ENCODE data around the gene NRARP. TPM values are rescaled to one million over a fixed set of nuclear protein-coding genes. Genes with fewer than 3 reads are reported as not detected.
"Not testable (repeated sequence)": the region's sequence is repeated elsewhere in the genome, so short reads cannot be mapped to it uniquely, and the experiment has no call there.

NRARP gene
- total RNA-seq, 2 donors from 2014 or later: 5.6 to 9.0 TPM

DNA sequence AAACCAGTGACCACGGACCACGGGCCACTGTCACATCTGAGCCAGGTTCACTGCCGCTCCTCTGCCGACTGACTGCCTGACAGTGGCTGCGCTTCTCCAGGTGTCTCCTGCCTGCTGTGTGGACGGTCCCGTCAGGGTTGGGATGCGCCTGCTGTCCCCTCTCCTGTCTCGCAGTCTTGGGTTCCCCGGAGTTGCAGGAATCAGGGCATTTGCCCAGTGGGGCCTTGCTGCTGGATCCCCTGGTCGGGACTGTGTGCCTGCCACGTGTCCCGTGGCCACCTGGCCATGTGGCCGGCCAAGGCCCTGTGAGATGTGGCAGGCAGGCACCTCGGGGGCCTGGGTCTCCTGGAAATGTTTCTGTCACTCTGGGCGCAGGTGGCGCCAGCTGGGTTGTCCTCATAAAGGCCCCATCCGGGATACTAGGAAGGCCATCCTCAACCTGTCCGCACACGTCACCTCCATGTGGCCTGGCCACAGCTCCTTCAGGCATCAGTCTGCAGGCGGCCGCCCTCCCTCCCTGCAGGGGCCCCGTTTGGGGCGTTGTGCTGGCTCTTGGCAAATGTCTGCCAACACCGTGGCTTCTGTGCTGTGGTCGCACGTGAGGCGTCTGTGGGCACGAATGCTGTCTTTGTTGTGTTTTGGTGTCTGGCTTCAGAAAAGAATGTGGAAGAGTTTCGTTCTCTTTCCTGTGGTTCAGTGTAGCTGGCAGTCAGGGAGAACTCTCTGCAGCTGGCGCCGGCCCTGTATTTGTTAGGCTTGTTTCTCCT is 31.0 kb downstream of the NRARP start:
- DNase-seq (ENCODE audit: low spot score): no peak
- intact Hi-C loops (cut with DNase I): no loop called here

DNA sequence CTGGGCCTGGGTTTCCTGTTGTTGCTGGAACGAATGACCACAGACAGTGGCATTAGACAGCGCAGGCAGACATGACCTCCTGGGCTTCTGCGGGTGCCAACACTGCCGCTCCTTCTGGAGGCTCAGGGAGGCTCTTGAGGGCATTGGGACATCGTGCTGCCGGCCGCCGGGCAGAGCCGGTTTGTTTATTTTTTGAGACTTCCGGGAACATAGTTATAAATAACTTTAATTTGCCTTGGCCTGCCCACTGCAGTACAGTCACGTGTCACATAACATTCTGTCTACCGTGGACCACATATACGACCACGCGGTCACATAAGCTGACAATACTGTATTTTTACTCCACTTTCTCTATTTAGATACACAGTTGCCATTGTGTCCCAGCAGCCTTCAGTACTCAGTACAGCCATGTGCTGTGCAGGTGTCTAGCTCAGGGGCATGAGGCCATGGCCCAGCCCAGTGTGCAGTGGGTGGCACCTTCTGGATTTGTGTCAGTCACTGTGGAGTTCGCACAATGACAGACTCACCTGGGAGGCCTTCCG is 32.8 kb downstream of the NRARP start:
- intact Hi-C loops (cut with DNase I): no loop called here
- no peak for DNase-seq (ENCODE audit: low spot score)

DNA sequence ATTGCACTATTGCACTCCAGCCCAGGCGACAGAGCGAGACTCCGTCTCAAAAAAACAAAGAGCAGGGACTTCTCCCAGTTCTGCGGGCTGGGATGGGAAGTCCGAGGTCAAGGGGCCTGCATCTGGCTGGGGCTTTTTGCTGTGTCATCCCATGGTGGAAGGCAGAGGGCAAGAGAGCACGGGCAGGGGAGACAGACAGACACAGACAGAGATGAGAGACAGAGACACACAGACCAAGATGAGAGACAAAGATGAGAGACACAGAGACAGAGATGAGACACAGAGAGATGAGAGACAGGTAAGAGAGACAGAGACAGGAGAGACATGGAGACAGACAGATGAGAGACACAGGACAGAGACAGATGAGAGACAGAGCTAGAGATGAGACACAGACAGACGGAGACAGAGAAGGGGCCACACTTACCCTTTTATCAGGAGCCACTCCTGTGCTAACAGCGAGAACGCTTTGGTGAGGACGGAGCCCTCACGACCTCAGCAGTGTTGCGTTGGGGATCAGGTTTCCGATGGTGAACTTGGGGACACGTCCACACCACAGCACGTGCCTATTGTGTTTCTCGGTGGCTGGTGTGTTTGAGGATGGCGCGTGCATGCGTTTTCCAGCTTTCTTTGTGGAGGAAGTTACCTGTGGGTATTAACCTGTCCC is 33.4 kb downstream of the NRARP start:
- intact Hi-C loops (cut with DNase I): no loop called here
- DNase-seq (ENCODE audit: low spot score): no peak

DNA sequence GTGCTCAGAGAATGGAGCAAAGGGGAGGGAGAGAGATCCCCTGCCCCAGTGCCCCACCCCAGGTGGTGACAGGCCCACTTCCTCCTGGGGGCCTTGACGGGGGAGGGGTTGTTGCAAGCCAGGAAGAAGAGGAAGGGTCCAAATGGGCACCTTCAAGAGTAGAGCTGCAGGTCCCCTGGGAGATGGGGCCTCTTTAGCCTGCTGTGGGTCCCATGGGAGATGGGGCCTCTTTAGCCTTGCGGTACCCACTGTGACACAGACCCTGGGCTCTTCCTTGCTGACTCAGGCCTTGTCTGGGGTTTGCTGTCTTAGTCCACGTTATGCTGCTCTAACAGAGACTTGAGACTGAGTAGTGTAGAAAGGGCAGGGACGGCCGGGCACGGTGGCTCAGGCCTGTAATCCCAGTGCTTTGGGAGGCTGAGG is 34.1 kb downstream of the NRARP start:
- intact Hi-C loops (cut with DNase I): no loop called here
- no peak for DNase-seq (ENCODE audit: low spot score)

DNA sequence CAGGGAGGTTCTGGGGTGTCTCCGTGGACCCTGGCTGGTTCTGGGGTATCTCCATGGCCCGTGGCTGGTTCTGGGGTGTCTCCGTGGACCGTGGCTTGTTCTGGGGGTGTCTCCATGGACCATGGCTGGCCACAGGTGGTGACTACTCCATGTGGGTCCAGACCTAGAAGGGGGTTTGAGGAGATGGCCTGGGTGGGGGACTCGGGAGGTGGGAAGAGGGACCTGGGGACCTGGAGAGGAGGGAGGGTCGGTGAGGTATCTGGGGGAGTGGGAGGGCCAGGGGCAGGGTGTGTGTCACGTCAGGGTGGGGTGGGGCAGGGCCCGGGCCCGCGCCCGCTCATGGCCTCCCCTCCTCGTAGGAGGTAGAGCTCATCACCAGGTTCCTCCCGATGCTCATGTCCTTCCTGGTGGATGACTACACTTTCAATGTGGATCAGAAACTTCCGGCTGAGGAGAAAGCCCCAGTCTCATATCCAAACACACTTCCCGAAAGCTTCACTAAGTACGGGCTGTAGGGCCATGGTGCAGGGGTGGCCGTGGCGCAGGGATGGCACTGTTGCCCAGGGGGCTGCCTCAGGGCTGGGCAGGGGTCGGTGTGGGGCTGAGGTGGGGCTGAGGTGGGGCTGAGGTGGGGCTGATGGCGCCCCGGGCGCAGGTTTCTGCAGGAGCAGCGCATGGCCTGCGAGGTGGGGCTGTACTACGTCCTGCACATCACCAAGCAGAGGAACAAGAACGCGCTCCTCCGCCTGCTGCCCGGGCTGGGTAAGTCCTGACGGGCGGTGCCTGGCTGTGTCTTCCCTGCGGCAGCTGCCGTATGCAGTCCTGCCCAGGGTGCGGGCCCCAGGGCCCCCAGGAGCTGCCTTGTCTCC is 35.3 kb downstream of the NRARP start:
- intact Hi-C loops (cut with DNase I): no loop called here
- DNase-seq (ENCODE audit: low spot score): peak; percentile 68

DNA sequence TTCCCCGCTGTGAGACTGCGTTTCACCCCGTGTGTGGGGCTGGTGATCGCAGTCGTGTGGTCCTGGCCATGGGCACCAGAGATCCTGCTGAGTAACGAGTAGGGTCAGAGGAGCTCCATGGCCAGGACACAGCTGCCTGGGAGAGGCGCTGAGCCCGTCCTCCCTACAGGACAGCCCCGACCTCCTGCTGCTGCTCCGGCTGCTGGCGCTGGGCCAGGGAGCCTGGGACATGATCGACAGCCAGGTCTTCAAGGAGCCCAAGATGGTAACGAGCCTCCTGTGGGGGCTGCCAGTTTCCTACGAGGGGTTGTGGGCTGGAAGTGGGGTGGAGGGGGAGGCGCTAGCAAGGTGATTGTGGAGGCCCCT is 35.9 kb downstream of the NRARP start:
- intact Hi-C loops (cut with DNase I): no loop called here
- DNase-seq (ENCODE audit: low spot score): no peak

DNA sequence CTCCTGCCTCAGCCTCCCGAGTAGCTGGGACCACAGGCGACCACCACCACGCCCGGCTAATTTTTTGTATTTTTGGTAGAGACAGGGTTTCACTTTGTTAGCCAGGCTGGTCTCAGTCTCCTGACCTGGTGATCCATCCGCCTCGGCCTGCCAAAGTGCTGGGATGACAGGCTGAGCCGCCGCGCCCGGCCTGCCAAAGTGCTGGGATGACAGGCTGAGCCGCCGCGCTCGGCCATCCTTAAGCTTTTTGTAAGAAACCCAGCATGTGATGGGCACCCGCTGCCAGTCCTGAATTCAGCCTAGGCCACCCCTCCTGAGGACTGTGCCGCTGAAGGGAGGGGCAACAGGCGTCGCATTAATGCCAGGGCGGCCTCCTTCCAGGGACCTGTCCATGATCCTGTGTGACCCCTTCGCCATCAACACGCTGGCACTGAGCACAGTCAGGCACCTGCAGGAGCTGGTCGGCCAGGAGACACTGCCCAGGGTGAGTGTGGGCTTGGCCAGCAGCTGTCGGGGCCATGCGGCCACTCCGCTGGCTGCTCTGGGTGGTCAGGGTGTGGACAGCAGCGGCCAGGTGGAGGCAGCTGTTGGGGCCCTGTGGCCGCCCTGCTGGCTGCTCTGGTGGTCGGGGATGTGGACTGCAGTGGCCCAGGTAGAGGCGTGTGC is 36.4 kb downstream of the NRARP start:
- peak; percentile 74 for DNase-seq (ENCODE audit: low spot score)
- intact Hi-C loops (cut with DNase I): no loop called here

DNA sequence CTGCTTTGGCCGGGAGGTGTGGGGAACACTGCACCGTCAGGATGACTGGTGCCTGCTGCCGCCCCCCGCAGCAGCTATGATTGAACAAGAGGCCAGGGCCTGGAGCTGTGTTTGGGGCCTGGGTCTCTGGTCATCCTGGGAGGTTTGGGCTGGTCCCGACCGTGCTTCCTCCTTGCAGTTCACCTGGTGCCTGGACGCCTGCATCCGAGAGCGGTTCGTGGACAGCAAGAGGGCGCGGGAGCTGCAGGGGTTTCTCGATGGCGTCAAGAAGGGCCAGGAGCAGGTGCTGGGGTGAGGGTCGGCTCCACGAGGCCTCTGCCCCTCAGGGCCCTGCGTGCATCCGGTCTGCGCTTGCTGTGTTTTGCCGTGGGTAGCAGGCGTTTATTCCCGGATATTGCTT is 38.0 kb downstream of the NRARP start:
- DNase-seq (ENCODE audit: low spot score): no peak
- intact Hi-C loops (cut with DNase I): no loop called here

DNA sequence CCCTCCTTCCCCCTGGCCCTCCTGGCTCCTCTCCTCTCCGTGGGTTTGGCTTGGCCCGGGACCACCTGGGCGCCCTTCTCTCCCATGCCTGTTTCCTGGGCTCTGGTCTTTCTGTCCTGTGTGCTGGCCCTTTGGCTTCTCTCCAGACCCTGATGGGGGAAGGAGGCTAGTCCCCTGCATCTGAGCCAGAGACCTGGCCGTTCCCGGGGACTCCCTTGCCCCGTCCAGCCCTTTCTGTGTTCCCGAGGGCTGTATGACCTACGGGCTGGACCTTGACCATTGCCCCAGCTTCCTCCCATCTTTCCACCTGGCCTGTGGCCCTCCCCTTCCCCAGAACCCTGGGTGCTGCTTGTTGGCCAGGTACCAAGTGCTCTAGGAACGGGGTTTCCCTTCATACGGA is 38.6 kb downstream of the NRARP start:
- intact Hi-C loops (cut with DNase I): no loop called here
- DNase-seq (ENCODE audit: low spot score): no peak

DNA sequence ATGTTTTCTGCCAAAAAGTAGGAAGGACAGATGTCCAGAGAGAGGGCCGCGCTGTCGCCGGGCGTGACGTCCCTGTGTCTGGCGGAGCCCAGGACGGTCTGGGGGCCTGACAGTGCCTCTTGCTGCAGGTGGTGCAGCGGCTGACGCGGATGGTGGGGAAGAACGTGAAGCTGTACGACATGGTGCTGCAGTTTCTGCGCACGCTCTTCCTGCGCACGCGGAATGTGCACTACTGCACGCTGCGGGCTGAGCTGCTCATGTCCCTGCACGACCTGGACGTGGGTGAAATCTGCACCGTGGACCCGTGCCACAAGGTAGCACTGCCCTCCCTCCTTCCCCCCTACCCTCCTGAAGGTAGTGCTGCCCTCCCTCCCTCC is 39.2 kb downstream of the NRARP start:
- intact Hi-C loops (cut with DNase I): no loop called here
- DNase-seq (ENCODE audit: low spot score): no peak

DNA sequence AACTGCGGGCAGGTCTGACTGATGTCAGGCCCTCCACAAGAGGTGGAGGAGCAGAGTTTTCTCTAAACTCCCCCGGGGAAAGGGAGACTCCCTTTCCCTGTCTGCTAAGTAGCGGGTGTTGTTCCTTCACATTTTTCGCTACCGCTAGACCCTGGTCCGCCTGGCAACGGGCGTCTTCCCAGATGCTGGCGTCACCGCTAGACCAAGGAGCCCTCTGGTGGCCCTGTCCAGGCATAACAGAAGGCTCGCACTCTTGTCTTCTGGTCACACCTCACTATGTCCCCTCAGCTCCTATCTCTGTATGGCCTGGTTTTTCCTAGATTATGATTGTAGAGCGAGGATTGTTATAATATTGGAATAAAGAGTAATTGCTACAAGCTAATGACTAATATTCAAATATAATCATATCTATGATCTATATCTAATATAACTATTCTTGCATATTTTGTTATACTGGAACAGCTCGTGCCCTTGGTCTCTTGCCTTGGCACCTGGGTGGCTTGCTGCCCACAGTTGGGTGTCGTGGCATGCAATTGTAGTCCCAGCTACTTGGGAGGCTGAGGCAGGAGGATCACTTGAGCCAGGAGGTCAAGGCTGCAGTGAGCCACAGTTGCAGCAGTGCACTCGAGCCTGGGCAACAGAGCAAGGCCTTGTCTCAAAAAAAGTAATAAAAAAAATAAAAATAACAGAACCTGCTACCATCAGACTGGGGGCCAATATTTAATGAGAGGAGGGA is 39.7 kb downstream of the NRARP start:
- intact Hi-C loops (cut with DNase I); DNase-seq (ENCODE audit: low spot score): not testable (repeated sequence)

DNA sequence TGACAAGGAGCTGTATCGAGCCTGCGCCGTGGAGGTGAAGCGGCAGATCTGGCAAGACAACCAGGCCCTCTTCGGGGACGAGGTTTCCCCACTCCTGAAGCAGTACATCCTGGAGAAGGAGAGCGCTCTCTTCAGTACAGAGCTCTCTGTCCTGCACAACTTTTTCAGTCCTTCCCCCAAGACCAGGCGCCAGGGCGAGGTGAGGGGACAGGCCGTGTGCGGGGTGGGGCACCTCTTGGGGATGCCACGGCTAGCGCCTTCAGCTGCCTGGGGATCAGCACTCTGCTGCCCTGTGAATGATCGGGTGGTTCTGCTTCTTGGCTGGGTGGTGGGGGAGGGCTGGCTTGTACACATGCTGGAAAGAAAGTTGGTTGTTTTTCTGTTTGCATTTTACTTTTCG is 45.2 kb downstream of the NRARP start:
- intact Hi-C loops (cut with DNase I): loop anchor here in 1 of 2 donors (1.0 kb wide), 1 partner anchor 28 kb away; no protein-coding TSS in a partner anchor
- no peak for DNase-seq (ENCODE audit: low spot score)

DNA sequence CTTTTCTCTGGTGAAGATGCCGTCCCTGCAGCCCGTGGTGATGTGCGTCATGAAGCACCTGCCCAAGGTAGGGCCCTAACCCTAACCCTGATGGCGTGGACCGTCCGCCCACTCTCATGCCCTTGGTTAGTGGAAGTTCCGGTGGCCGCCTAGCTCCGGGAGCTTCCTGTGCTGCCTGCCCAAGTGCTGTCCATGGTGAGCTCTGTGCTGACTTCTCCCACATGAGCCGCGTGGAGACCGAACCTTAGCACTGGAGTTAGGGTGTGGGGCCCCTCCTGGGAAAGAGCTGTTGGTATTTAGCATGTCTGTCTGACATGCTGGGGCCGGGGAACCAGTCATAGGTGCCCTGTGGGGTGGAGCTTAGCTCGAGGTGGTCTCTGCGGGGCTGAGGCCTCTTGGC is 45.7 kb downstream of the NRARP start:
- intact Hi-C loops (cut with DNase I): no loop called here
- no peak for DNase-seq (ENCODE audit: low spot score)

DNA sequence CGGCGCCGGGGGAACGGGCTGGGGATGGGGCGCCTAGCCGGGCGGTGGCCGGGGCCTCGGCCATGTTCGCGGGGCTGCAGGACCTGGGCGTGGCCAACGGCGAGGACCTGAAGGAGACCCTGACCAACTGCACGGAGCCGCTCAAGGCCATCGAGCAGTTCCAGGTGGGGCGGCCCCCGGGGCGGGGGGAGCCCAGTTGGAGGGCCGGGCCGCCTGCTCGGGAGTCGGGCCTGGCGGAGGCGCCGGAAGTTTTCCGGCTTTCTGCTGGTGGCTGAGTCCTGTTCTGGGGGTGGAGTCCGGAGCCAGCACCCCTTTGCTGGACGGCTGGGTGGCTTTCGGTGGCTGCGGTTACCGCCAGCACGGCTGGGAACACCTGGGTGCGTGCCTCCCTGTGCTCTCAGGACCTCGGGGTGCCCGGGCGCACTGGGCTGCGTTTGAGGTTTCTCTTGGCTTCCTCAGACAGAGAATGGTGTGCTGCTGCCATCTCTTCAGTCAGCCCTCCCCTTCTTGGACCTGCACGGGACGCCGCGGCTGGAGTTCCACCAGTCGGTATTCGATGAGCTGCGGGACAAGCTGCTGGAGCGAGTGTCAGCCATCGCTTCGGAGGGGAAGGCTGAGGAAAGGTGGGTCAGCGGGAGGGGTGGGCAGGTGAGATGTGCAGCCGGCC is 46.5 kb downstream of the NRARP start:
- no peak for DNase-seq (ENCODE audit: low spot score)
- intact Hi-C loops (cut with DNase I): no loop called here

DNA sequence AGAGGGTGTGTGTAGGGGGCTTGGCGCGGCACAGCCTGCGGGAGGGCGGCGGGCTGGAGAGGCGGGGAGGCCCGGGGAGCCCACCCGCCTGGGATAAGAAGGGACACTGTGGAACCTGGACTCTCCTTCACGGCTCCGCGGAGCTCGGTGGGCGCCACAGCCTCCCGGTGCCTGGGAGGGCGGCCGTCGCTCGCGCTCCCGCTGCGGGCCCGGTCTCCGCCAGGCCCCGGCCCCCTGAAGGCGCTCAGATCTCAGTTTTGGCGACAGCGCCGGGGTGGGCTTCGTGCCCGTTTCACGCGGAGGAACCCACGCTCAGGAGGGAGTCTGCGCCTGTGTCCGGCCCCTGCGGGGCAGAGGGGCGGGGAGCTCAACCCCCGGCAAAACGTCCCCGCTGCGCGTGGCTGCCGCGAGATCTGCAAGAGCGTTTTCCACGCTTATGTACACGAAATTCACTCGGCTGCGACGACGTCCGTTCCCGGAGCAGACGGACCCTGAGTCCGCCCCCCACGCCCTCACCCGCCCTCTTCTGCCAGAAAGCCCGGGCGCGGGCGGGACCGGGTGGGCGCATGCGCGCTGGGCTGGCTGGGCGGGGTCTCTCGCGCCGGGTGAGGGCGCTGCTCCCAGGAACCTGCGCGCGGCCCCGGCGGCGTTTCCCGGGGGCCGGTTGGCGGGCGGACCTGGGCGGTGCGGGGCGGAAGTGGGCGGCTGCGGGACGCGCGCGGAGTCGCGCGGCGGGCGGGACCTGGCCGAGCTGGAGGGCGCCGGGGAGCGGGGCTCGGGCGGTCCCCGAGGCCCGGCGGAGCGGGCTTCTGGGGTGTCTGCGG is 47.2 kb downstream of the NRARP start, which contains the start of gene NELFB:
Gene NELFB, plus strand, starts transcription at position 704 of the 824 bp plus-strand sequence.
- intact Hi-C loops (cut with DNase I): no loop called here
- DNase-seq (ENCODE audit: low spot score): peak; percentile 98

DNA sequence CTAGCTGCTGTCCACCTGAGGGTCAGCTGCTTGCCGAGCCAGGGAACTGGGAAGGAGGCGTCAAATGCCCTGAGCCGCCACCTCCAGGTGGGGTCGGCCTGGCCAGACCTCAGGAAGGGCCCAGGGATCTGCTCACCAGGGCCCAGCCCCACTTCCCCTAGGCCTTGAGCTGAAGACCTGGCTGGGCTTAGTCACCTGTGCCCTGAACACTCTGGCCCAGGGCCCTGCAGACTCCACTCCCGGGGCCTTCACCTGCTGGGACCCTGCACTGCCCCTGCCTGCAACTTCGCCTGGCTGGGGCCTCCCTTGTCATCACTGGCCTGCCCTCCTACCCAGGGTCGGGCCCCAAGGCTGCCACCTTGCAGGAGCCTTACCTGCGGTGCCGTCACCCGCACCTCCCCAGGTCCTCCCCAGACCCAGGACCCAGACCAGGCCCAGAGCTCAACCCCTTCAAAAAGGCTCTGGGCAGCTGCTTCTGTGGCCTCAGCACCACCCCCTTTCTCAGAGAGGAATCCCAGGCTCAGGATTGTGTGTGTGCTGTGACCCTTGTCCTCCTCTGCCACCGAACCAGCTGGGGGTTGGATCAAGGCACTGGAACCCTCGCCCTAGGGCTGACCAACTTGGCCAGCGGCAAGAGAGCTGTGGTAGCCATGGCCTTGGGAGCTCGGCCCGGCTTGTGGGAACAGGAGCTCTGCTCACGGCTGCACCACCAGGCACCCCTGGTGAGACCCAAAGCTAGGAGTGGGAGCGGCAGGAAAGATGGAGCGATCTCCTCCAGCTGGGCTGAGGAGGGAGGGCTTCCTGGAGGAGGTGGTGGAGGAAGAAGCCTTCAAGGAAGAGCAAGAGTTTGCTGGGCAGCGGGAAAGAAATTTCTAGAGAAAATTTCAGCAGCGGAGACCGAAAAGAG is 48.1 kb downstream of the NRARP start:
- DNase-seq (ENCODE audit: low spot score): no peak
- intact Hi-C loops (cut with DNase I): no loop called here

All from posterior vena cava (tissue), 2 donors.